Measurements from ENCODE around the gene ZC3H10. TPM values are rescaled to one million over a fixed set of nuclear protein-coding genes. Genes with fewer than 3 reads are reported as not detected.

Gene ZC3H10
- total RNA-seq, 1 experiment from 2014 or later: 8.7 TPM

DNA sequence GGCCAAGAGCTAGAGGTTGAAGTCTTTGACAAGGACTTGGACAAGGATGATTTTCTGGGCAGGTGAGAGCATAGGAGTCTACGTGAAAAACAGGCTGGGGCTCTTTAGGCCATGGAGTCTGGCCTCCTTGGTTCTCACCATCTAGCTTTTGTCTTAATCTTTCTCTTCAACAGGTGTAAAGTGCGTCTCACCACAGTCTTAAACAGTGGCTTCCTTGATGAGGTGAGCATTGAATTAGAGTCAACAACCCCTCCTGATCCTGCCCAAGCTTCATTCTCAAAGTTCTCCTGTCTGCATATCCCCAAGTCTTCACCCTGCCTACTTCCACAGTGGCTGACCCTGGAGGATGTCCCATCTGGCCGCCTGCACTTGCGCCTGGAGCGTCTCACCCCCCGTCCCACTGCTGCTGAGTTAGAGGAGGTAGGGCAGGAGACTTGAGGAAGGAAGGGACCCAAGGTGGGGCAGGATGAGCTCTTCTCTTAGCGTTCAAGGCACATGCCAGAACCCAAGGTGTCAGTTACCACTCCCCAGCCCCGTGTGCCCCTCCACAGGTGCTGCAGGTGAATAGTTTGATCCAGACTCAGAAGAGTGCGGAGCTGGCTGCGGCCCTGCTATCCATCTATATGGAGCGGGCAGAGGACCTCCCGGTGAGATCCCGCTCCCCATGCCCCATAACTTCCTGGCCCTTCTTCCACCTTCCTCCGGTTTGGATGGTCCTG, 19.9 kb downstream of the ZC3H10 start:
- RAD21 ChIA-PET (ENCODE audit: low non-redundant PET in 1 of 2, low total read pairs in 2 of 2, uncharacterized antibody in 2 of 2, unreplicated experiment in 2 of 2): no interaction called here
- ATAC-seq: no peak
- Histone ChIP-seq H3K9me3 (ENCODE audit: control insufficient read depth in 1 of 2, insufficient read depth in 1 of 2, low read depth in 1 of 2, low read length in 2 of 2) (no peaks in the 10 kb centered on the region), H3K27ac (ENCODE audit: low read depth, low read length) (no peak overlapping the region), H2AFZ (ENCODE audit: low read depth, low read length, poor library complexity, severe bottlenecking) (no peak overlapping the region), H3K27me3 (ENCODE audit: insufficient read depth, low read length) (no peaks in the 10 kb centered on the region), H3K9me2 (ENCODE audit: insufficient read depth) (no peaks in the 10 kb centered on the region), H3K79me2 (ENCODE audit: insufficient read depth, low read length) (no peaks in the 10 kb centered on the region), H4K20me1 (ENCODE audit: insufficient read depth) (no peaks in the 10 kb centered on the region), H3K4me1 (ENCODE audit: control insufficient read depth in 1 of 2, insufficient read depth in 2 of 2, low read length in 2 of 2) (no peaks in the 10 kb centered on the region), H3K9ac (ENCODE audit: low read length) (no peak overlapping the region), H3K36me3 (ENCODE audit: control insufficient read depth in 1 of 2, insufficient read depth in 2 of 2, low read length in 2 of 2) (peaks cover 40 to 70% of the 10 kb centered on the region in 2 experiments), H3K4me2 (ENCODE audit: low read length) (no peak overlapping the region), H3K4me3 (replicated peaks in 1 of 2; ENCODE audit: low read depth in 1 of 2, low read length in 2 of 2) (no peak overlapping the region)
- DNase-seq (ENCODE audit: low read depth, low spot score): no peak
- TSS peak; percentile 4 for BruUV-seq (replicated peaks)
- CTCF ChIA-PET: no interaction called here
- TF ChIP-seq YY1 (IDR thresholded peaks at IDR 0.05; ENCODE audit: extremely low read depth, insufficient replicate concordance, low read depth, low read length): no peak
- no peak for TF ChIP-seq SP1 (IDR thresholded peaks at IDR 0.05; ENCODE audit: low read depth)
- TF ChIP-seq ZNF274 (IDR thresholded peaks at IDR 0.05; ENCODE audit: low read depth, low read length): no peak
- TF ChIP-seq ZFX (IDR thresholded peaks at IDR 0.05): no peak
- TF ChIP-seq, protein P1, sequence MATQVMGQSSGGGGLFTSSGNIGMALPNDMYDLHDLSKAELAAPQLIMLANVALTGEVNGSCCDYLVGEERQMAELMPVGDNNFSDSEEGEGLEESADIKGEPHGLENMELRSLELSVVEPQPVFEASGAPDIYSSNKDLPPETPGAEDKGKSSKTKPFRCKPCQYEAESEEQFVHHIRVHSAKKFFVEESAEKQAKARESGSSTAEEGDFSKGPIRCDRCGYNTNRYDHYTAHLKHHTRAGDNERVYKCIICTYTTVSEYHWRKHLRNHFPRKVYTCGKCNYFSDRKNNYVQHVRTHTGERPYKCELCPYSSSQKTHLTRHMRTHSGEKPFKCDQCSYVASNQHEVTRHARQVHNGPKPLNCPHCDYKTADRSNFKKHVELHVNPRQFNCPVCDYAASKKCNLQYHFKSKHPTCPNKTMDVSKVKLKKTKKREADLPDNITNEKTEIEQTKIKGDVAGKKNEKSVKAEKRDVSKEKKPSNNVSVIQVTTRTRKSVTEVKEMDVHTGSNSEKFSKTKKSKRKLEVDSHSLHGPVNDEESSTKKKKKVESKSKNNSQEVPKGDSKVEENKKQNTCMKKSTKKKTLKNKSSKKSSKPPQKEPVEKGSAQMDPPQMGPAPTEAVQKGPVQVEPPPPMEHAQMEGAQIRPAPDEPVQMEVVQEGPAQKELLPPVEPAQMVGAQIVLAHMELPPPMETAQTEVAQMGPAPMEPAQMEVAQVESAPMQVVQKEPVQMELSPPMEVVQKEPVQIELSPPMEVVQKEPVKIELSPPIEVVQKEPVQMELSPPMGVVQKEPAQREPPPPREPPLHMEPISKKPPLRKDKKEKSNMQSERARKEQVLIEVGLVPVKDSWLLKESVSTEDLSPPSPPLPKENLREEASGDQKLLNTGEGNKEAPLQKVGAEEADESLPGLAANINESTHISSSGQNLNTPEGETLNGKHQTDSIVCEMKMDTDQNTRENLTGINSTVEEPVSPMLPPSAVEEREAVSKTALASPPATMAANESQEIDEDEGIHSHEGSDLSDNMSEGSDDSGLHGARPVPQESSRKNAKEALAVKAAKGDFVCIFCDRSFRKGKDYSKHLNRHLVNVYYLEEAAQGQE (IDR thresholded peaks at IDR 0.05; ENCODE audit: low read depth): no peak
- intact Hi-C loops (cut with micrococcal nuclease): no loop called here
- POLR2A ChIA-PET: interaction anchor here (0.9 kb wide), 1 partner anchor 10 kb away, joined by 3 read pairs; the partner anchor contains the start of gene ESYT1
